ENCODE measurements around the gene HCN3. TPM values are rescaled to one million over a fixed set of nuclear protein-coding genes. Genes with fewer than 3 reads are reported as not detected.

The HCN3 gene
- total and polyA plus RNA-seq, 2 donors from 2014 or later, result 3.3 to 4.5 TPM

DNA sequence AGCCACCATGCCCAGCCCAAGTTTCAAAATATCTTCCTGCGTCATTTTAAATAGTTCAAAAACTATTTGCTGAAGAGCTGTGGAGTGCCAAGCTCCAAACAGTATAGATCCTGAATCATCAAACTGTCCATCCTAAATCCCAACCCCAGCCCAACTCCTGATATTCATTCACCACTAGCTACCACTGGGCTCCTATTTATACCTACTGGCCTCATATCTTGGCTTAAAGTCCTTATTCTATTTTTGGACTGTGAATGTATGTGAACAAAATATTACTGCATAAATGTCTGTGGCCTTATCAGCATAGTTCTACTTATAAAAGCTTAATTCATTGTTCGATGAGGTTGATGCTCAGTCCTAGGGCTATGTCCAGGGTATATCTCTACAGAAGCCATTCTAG, 9.9 kb upstream of the HCN3 start:
- no peak for FAIRE-seq
- H3K36me3 ChIP-seq (ENCODE audit: control insufficient read depth in 2 of 3, insufficient read depth in 3 of 3, low read length in 3 of 3), result peaks cover 8 to 68% (median 47%) of the 10 kb centered on the region in 3 donors

DNA sequence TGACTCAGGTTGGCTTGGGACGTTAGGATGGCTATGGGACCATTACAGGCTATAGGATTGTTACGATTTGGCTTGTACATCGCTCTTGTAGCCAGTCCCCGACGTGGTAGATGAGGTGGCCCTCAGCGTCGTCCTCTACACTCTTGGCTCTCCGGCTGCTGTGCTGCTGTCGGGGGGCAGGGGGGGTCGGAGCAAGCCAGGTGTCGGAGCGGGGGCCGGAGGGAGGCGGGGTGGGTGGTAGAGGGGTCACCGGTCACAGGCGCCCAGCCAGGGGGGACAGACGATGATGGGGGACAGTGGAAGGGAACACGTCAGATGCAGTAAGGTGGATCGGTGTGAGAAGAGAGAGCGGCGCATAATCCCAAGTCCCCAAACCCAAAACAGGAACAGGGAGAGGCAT, 8.6 kb upstream of the HCN3 start:
- no peaks in the 10 kb centered on the region for H3K9me3 ChIP-seq (ENCODE audit: control insufficient read depth in 2 of 3, insufficient read depth in 1 of 3, low read length in 3 of 3)
- no peak overlapping the region for H3K4me3 ChIP-seq (ENCODE audit: low read length in 3 of 3)
- H3K4me1 ChIP-seq (ENCODE audit: control insufficient read depth in 2 of 3, insufficient read depth in 2 of 3, low read depth in 1 of 3, low read length in 3 of 3), result peaks cover 0 to 6% (median 4%) of the 10 kb centered on the region in 3 donors
- peaks cover 8 to 60% (median 46%) of the 10 kb centered on the region in 3 donors for H3K36me3 ChIP-seq (ENCODE audit: control insufficient read depth in 2 of 3, insufficient read depth in 3 of 3, low read length in 3 of 3)
- no peak overlapping the region for H3K9ac ChIP-seq (ENCODE audit: low read length in 3 of 3)
- no peak overlapping the region for H3K27ac ChIP-seq (ENCODE audit: low read depth in 2 of 2, low read length in 2 of 2)
- intact Hi-C loops (cut with DNase I), result no loop called here
- FAIRE-seq, result no peak
- TF ChIP-seq, protein P1, sequence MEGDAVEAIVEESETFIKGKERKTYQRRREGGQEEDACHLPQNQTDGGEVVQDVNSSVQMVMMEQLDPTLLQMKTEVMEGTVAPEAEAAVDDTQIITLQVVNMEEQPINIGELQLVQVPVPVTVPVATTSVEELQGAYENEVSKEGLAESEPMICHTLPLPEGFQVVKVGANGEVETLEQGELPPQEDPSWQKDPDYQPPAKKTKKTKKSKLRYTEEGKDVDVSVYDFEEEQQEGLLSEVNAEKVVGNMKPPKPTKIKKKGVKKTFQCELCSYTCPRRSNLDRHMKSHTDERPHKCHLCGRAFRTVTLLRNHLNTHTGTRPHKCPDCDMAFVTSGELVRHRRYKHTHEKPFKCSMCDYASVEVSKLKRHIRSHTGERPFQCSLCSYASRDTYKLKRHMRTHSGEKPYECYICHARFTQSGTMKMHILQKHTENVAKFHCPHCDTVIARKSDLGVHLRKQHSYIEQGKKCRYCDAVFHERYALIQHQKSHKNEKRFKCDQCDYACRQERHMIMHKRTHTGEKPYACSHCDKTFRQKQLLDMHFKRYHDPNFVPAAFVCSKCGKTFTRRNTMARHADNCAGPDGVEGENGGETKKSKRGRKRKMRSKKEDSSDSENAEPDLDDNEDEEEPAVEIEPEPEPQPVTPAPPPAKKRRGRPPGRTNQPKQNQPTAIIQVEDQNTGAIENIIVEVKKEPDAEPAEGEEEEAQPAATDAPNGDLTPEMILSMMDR (IDR thresholded peaks at IDR 0.05; ENCODE audit: borderline replicate concordance, extremely low read depth, insufficient read depth), result no peak
- peak in 1 of 5 donors; percentile 66 for DNase-seq
- no peaks in the 10 kb centered on the region for H3K27me3 ChIP-seq (ENCODE audit: control insufficient read depth, insufficient read depth, low read length)

More for the DNA sequence above, 9.9 kb upstream of the HCN3 start:
- Histone ChIP-seq H3K27ac (ENCODE audit: low read depth in 2 of 2, low read length in 2 of 2) (no peak overlapping the region), H3K9ac (ENCODE audit: low read length in 3 of 3) (no peak overlapping the region), H3K4me3 (ENCODE audit: low read length in 3 of 3) (no peak overlapping the region), H3K4me1 (ENCODE audit: control insufficient read depth in 2 of 3, insufficient read depth in 2 of 3, low read depth in 1 of 3, low read length in 3 of 3) (peaks cover 0 to 7% (median 3%) of the 10 kb centered on the region in 3 donors), H3K9me3 (ENCODE audit: control insufficient read depth in 2 of 3, insufficient read depth in 1 of 3, low read length in 3 of 3) (no peaks in the 10 kb centered on the region), H3K27me3 (ENCODE audit: control insufficient read depth, insufficient read depth, low read length) (no peaks in the 10 kb centered on the region)
- no peak for DNase-seq
- TF ChIP-seq, protein P1 (IDR thresholded peaks at IDR 0.05; ENCODE audit: borderline replicate concordance, extremely low read depth, insufficient read depth), result no peak
- intact Hi-C loops (cut with DNase I), result no loop called here

DNA sequence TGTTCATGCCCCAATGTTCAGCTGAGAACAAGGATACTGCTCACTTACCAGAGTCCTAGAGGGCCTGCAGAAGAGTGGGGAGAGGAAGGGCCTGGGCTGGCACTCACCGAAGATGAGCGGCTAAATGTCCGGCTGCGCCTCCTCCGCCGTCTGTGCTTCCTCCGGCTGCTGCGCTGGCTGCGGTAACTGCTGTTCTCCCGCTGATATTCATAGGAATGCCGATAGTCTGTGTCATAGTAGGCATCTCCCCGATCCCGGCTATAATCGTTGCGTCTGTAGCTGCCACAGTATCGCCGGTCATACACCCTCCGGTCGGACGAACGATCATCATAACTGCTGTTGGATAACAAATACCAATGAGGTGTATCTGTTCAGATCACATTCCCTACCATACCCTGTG, 7.9 kb upstream of the HCN3 start:
- TF ChIP-seq, protein P1 (IDR thresholded peaks at IDR 0.05; ENCODE audit: borderline replicate concordance, extremely low read depth, insufficient read depth), result no peak
- DNase-seq (peak in 1 of 5 donors; percentile 52), FAIRE-seq (no peak)
- peaks cover 0 to 6% (median 4%) of the 10 kb centered on the region in 3 donors for H3K4me1 ChIP-seq (ENCODE audit: control insufficient read depth in 2 of 3, insufficient read depth in 2 of 3, low read depth in 1 of 3, low read length in 3 of 3)
- H3K9me3 ChIP-seq (ENCODE audit: control insufficient read depth in 2 of 3, insufficient read depth in 1 of 3, low read length in 3 of 3), result no peaks in the 10 kb centered on the region
- no peak overlapping the region for H3K27ac ChIP-seq (ENCODE audit: low read depth in 2 of 2, low read length in 2 of 2)
- peaks cover 8 to 56% (median 40%) of the 10 kb centered on the region in 3 donors for H3K36me3 ChIP-seq (ENCODE audit: control insufficient read depth in 2 of 3, insufficient read depth in 3 of 3, low read length in 3 of 3)
- H3K4me3 ChIP-seq (ENCODE audit: low read length in 3 of 3), result no peak overlapping the region
- intact Hi-C loops (cut with DNase I), result no loop called here
- H3K27me3 ChIP-seq (ENCODE audit: control insufficient read depth, insufficient read depth, low read length), result no peaks in the 10 kb centered on the region
- H3K9ac ChIP-seq (ENCODE audit: low read length in 3 of 3), result no peak overlapping the region
